Measurements from ENCODE around the gene PLCB2.

Gene PLCB2

GRCh38 chr15:40301467-40302179 is 6.1 kb downstream of the PLCB2 start:
- no peak overlapping the region for H3K4me3 ChIP-seq (ENCODE audit: low read length)
- TF ChIP-seq CTCF (conservative IDR thresholded peaks at IDR 0.05; ENCODE audit: low read depth, low read length): no peak
- DNase-seq (ENCODE audit: low read depth): no peak

- no peak for DNase-seq (ENCODE audit: low read depth)
- TF ChIP-seq CTCF (conservative IDR thresholded peaks at IDR 0.05; ENCODE audit: low read depth, low read length): no peak
- H3K4me3 ChIP-seq (ENCODE audit: low read length): no peak overlapping the region
Observed at GRCh38 chr15:40300771-40301170, 7.0 kb downstream of the PLCB2 start.

- TF ChIP-seq CTCF (conservative IDR thresholded peaks at IDR 0.05; ENCODE audit: low read depth, low read length): no peak
- DNase-seq (ENCODE audit: low read depth): no peak
- H3K4me3 ChIP-seq (ENCODE audit: low read length): no peak overlapping the region
Observed at GRCh38 chr15:40300367-40300766, 7.4 kb downstream of the PLCB2 start.

- no peak overlapping the region for H3K4me3 ChIP-seq (ENCODE audit: low read length)
- DNase-seq (ENCODE audit: low read depth): no peak
- TF ChIP-seq CTCF (conservative IDR thresholded peaks at IDR 0.05; ENCODE audit: low read depth, low read length): no peak
Observed at GRCh38 chr15:40298216-40298935, 9.4 kb downstream of the PLCB2 start.

GRCh38 chr15:40297356-40297755 is 10.4 kb downstream of the PLCB2 start:
- no peak overlapping the region for H3K4me3 ChIP-seq (ENCODE audit: low read length)
- DNase-seq (ENCODE audit: low read depth): no peak
- no peak for TF ChIP-seq CTCF (conservative IDR thresholded peaks at IDR 0.05; ENCODE audit: low read depth, low read length)

GRCh38 chr15:40296561-40297230 is 11.0 kb downstream of the PLCB2 start:
- no peak overlapping the region for H3K4me3 ChIP-seq (ENCODE audit: low read length)
- no peak for TF ChIP-seq CTCF (conservative IDR thresholded peaks at IDR 0.05; ENCODE audit: low read depth, low read length)
- DNase-seq (ENCODE audit: low read depth): no peak
